ENCODE measurements around the gene HELZ2.

Gene HELZ2

DNA sequence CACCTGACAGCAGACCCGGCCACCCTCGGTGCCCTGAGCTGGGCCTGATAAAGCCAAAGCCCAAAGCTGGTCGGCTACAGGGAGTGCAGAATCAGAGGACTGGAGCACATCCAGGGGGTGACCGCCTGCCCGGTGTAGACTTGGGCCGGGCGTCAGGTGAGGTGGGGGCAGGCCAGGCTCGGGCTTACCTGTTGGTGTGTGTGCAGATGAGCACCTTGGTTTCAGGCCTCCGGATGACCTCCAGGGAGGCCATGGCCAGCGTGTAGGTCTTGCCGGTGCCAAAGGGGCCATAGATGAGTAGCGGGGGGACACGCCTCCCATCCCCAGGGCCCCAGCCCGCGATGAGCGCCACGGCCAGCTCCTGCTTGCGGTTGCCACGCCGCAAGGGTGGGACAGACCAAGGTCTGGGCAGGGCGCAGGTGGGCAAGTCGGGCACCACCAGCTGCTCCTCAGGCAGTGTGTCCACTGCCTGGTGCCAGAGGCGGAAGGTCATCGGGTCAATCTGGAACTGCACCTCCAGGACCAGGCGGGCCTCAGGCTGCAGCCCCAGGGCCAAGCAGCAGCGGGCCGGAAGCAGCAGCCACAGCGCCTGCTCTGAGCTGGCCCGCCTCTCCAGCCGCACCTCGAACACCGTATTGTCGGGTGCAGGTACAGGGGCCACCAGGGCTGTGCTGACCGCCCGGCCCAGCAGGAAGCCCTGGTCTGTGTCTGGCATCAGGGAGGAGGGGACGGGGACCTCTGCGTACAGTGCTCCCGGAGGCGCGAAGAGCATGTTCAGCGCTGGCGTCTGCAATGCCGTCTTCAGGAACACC lies 5.7 kb downstream of the HELZ2 start:
- no peak overlapping the region for H3K4me3 ChIP-seq (ENCODE audit: low read depth, low read length)
- TF ChIP-seq CTCF (IDR thresholded peaks at IDR 0.05; ENCODE audit: low read depth, low read length, missing control alignments) = no peak
- H3K36me3 ChIP-seq (replicated peaks) = peaks cover 16% of the 10 kb centered on the region
- in situ Hi-C loops (cut with HindIII; ENCODE audit: low pct_ligation_motif_present, low sequenced_read_pairs) = no loop called here
- H3K27me3 ChIP-seq (replicated peaks) = no peaks in the 10 kb centered on the region
- no peak for DNase-seq
- no peak overlapping the region for H3K27ac ChIP-seq

GRCh38 chr20:63567386-63568169 lies 6.5 kb downstream of the HELZ2 start:
- no peak overlapping the region for H3K4me3 ChIP-seq (ENCODE audit: low read depth, low read length)
- H3K27me3 ChIP-seq (replicated peaks) = no peaks in the 10 kb centered on the region
- in situ Hi-C loops (cut with HindIII; ENCODE audit: low pct_ligation_motif_present, low sequenced_read_pairs) = no loop called here
- no peak overlapping the region for H3K27ac ChIP-seq
- no peak for TF ChIP-seq CTCF (IDR thresholded peaks at IDR 0.05; ENCODE audit: low read depth, low read length, missing control alignments)
- H3K36me3 ChIP-seq (replicated peaks) = peaks cover 20% of the 10 kb centered on the region
- DNase-seq = peak; percentile 20

DNA sequence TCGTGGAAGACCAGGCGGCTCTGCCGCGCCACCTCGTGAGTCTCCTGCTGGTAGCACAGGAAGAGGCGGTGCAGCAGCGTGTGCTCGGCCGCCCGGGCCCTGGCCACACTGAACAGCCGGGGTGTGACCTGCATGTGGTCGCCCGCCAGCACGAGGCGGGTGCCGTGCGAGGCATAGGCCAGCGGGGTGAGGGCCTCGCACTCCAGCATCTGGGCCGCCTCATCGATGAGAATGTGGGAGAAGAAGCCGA lies 7.0 kb downstream of the HELZ2 start:
- Histone ChIP-seq H3K36me3 (replicated peaks) (peaks cover 20% of the 10 kb centered on the region), H3K27me3 (replicated peaks) (no peaks in the 10 kb centered on the region), H3K27ac (no peak overlapping the region), H3K4me3 (ENCODE audit: low read depth, low read length) (no peak overlapping the region)
- in situ Hi-C loops (cut with HindIII; ENCODE audit: low pct_ligation_motif_present, low sequenced_read_pairs) = no loop called here
- no peak for TF ChIP-seq CTCF (IDR thresholded peaks at IDR 0.05; ENCODE audit: low read depth, low read length, missing control alignments)
- no peak for DNase-seq

GRCh38 chr20:63566395-63567135 lies 7.5 kb downstream of the HELZ2 start:
- in situ Hi-C loops (cut with HindIII; ENCODE audit: low pct_ligation_motif_present, low sequenced_read_pairs) = no loop called here
- no peak overlapping the region for H3K4me3 ChIP-seq (ENCODE audit: low read depth, low read length)
- peaks cover 20% of the 10 kb centered on the region for H3K36me3 ChIP-seq (replicated peaks)
- TF ChIP-seq CTCF (IDR thresholded peaks at IDR 0.05; ENCODE audit: low read depth, low read length, missing control alignments) = no peak
- H3K27me3 ChIP-seq (replicated peaks) = no peaks in the 10 kb centered on the region
- DNase-seq = no peak
- H3K27ac ChIP-seq = no peak overlapping the region

DNA sequence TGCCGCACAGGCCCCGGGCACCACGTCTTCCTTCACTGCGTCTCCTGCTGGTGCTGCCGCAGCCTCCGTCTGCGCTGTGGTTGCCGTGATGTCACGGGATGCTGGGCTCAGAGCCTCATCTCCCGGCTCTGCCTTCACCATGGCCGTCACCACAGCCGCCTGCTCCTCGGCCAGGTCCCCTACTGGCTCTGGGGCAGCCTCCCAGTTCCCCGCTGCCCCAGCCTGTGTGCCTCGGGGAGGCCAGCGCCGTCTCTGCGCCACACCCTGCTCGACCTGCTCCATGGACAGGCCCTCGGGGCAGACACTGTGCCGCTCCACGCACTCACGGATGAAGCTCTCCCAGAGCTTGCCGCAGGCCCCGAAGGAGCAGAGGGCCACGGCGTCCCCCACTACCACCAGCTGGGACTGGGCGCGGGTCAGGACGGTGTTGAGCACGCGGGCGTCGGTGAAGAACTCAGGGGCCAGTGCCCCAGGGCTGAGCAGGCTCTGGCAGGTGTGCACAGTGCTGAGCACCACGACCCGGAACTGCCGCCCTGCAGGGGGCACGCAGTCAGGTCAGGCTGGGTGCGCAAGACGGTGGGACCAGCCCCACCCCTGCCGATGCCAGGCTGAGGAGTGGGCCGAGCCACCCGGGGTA lies 8.2 kb downstream of the HELZ2 start:
- in situ Hi-C loops (cut with HindIII; ENCODE audit: low pct_ligation_motif_present, low sequenced_read_pairs) = no loop called here
- no peak for DNase-seq
- Histone ChIP-seq H3K4me3 (ENCODE audit: low read depth, low read length) (no peak overlapping the region), H3K36me3 (replicated peaks) (peaks cover 25% of the 10 kb centered on the region), H3K27ac (no peak overlapping the region), H3K27me3 (replicated peaks) (no peaks in the 10 kb centered on the region)
- TF ChIP-seq CTCF (IDR thresholded peaks at IDR 0.05; ENCODE audit: low read depth, low read length, missing control alignments) = no peak
